Measurements from ENCODE around the gene ANGPTL7.

The ANGPTL7 gene, protein sequence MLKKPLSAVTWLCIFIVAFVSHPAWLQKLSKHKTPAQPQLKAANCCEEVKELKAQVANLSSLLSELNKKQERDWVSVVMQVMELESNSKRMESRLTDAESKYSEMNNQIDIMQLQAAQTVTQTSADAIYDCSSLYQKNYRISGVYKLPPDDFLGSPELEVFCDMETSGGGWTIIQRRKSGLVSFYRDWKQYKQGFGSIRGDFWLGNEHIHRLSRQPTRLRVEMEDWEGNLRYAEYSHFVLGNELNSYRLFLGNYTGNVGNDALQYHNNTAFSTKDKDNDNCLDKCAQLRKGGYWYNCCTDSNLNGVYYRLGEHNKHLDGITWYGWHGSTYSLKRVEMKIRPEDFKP
- long read RNA-seq = 0 reads

DNA sequence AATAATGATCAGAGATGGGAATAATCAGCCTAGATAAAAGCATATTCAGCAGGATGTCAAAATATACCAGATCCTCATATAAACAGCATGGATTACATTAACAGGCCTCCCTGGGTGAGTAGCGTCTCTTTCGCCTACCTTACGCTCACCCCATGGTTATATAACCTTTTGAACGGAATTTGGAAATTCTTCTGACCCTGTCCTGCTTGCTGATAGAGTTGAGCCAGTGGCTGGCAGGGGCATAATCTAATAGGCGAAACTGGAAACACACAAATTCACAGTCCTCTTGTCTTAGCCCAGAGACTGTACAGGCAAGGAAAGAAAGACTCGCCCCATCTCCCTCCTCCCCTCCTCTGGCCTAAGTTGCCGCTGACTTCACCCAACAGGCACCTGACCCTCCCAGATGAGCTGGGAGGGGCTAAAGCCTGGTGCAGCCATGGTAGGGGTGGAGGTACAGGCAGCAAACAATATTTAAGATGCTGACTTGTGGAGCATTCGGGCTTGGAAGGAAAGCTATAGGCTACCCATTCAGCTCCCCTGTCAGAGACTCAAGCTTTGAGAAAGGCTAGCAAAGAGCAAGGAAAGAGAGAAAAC, at the start of gene ANGPTL7:
TSS of gene ANGPTL7 (plus strand) at position 498 of the 594 bp plus-strand sequence. CDS start 225 bp downstream, outside the sequence.
- H3K4me3 ChIP-seq (replicated peaks; ENCODE audit: insufficient read depth, low read length) = no peak within 1 kb of the TSS
- TF ChIP-seq POLR2AphosphoS5 (IDR thresholded peaks at IDR 0.05; ENCODE audit: low read depth) = no peak
- TF ChIP-seq, protein P1, sequence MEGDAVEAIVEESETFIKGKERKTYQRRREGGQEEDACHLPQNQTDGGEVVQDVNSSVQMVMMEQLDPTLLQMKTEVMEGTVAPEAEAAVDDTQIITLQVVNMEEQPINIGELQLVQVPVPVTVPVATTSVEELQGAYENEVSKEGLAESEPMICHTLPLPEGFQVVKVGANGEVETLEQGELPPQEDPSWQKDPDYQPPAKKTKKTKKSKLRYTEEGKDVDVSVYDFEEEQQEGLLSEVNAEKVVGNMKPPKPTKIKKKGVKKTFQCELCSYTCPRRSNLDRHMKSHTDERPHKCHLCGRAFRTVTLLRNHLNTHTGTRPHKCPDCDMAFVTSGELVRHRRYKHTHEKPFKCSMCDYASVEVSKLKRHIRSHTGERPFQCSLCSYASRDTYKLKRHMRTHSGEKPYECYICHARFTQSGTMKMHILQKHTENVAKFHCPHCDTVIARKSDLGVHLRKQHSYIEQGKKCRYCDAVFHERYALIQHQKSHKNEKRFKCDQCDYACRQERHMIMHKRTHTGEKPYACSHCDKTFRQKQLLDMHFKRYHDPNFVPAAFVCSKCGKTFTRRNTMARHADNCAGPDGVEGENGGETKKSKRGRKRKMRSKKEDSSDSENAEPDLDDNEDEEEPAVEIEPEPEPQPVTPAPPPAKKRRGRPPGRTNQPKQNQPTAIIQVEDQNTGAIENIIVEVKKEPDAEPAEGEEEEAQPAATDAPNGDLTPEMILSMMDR (IDR thresholded peaks at IDR 0.05; ENCODE audit: insufficient read depth, low read length) = no peak
- TF ChIP-seq GABPA (IDR thresholded peaks at IDR 0.05; ENCODE audit: low read depth) = no peak
- no peak within 1 kb of the TSS for H3K27ac ChIP-seq (replicated peaks)
- no peak for DNase-seq (ENCODE audit: low read depth in 1 of 2, low spot score in 1 of 2)
- H3K27me3 ChIP-seq (ENCODE audit: insufficient read depth, poor library complexity, severe bottlenecking) = no peaks in the 10 kb centered on the region

DNA sequence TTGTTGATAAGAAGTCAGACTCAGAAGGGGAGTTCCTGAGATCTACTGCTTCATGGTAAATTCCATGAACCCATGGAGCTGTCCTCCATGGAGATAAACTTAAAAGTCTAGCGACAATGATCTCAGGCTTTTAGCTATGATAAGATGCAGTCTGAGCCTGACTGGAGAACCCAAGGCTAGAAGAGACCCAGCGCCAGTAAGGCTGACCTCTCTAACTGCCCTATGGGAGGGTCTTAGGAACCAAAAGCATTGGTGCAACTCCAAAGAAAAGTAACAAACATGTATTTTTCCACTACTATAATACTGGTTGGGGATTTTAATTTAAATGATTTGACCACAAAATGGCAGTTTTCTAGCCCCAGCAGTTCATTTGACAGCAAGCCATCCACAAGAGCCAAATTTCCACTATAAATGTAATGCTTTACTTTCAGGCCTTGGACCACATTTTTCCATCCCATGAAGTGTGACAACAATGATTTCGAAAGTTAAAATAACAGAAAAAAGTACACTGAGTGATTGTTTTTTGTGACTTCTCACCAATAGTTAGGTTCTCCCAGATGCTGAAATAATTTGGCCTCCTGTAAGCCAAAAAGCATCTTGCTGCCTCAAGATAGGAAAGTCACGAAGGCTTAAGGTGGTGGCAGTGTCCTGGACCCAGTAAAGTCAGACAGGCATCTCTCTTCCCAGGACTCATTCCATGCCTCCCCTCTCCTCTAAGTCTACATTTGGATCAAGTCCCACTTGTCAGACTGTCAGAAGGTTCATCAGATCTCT, 46.4 kb upstream of the ANGPTL7 start:
- DNase-seq (ENCODE audit: low read depth in 1 of 2, low spot score in 1 of 2) = no peak

GRCh38 chr1:11143401-11143800, 45.8 kb upstream of the ANGPTL7 start:
- TF ChIP-seq, protein P1 (IDR thresholded peaks at IDR 0.05; ENCODE audit: insufficient read depth, low read length) = no peak
- TF ChIP-seq SPI1 (IDR thresholded peaks at IDR 0.05; ENCODE audit: borderline replicate concordance, low read depth) (no peak), REST (IDR thresholded peaks at IDR 0.05; ENCODE audit: insufficient replicate concordance, low read depth) (no peak), POLR2AphosphoS5 (IDR thresholded peaks at IDR 0.05; ENCODE audit: low read depth) (no peak), GABPA (IDR thresholded peaks at IDR 0.05; ENCODE audit: low read depth) (no peak)
- H3K27ac ChIP-seq (replicated peaks) = no peak overlapping the region
- H3K27me3 ChIP-seq (ENCODE audit: insufficient read depth, poor library complexity, severe bottlenecking) = no peaks in the 10 kb centered on the region
- DNase-seq (ENCODE audit: low read depth in 1 of 2, low spot score in 1 of 2) = no peak
- H3K4me3 ChIP-seq (replicated peaks; ENCODE audit: insufficient read depth, low read length) = no peak overlapping the region

More for the DNA sequence above, 46.4 kb upstream of the ANGPTL7 start:
- no peak for TF ChIP-seq REST (IDR thresholded peaks at IDR 0.05; ENCODE audit: insufficient replicate concordance, low read depth)
- TF ChIP-seq, protein P1 (IDR thresholded peaks at IDR 0.05; ENCODE audit: insufficient read depth, low read length) = no peak
- no peak for TF ChIP-seq GABPA (IDR thresholded peaks at IDR 0.05; ENCODE audit: low read depth)
- no peak for TF ChIP-seq POLR2AphosphoS5 (IDR thresholded peaks at IDR 0.05; ENCODE audit: low read depth)
- TF ChIP-seq SPI1 (IDR thresholded peaks at IDR 0.05; ENCODE audit: borderline replicate concordance, low read depth) = no peak
- Histone ChIP-seq H3K27ac (replicated peaks) (no peak overlapping the region), H3K27me3 (ENCODE audit: insufficient read depth, poor library complexity, severe bottlenecking) (no peaks in the 10 kb centered on the region), H3K4me3 (replicated peaks; ENCODE audit: insufficient read depth, low read length) (no peak overlapping the region)

Data from HL-60 (cell line).